ENCODE measurements around the gene CREBRF.
"Not testable (repeated sequence)": the region's sequence is repeated elsewhere in the genome, so short reads cannot be mapped to it uniquely, and the experiment has no call there.

CREBRF gene

GRCh38 chr5:173103411-173103810 lies 47.3 kb downstream of the CREBRF start:
- no peaks in the 10 kb centered on the region for H3K79me1 ChIP-seq (ENCODE audit: low read length)
- no peaks in the 10 kb centered on the region for H3K4me1 ChIP-seq (ENCODE audit: control insufficient read depth, low read depth, low read length)
- no peak overlapping the region for H3K27ac ChIP-seq (ENCODE audit: low read depth, low read length)
- no peaks in the 10 kb centered on the region for H3K36me3 ChIP-seq (ENCODE audit: control insufficient read depth, insufficient read depth, low read length)
- WGBS (ENCODE audit: extremely low coverage, insufficient coverage, low lambda C conversion rate), result no CpG with 5 or more reads among the region's 1 CpG
- H2AK5ac ChIP-seq (ENCODE audit: low read length), result no peak overlapping the region
- no peak overlapping the region for H2BK15ac ChIP-seq (replicated peaks; ENCODE audit: low read depth)
- no peak overlapping the region for H4K5ac ChIP-seq (ENCODE audit: low read length)
- no peak overlapping the region for H2BK5ac ChIP-seq (ENCODE audit: low read length)
- H3K4ac ChIP-seq (ENCODE audit: low read depth, low read length), result no peak overlapping the region
- no peak overlapping the region for H3K4me2 ChIP-seq (ENCODE audit: low read length)
- no peaks in the 10 kb centered on the region for H3K79me2 ChIP-seq (ENCODE audit: control insufficient read depth, insufficient read depth, low read length)
- H3K18ac ChIP-seq (ENCODE audit: low read length), result no peak overlapping the region
- H3K4me3 ChIP-seq (ENCODE audit: low read length), result no peak overlapping the region
- no peak overlapping the region for H3K9ac ChIP-seq (ENCODE audit: low read length)
- no peak for DNase-seq
- H2BK120ac ChIP-seq (ENCODE audit: low read depth, low read length), result no peak overlapping the region
- no peak overlapping the region for H4K8ac ChIP-seq (ENCODE audit: low read depth, low read length)
- H3K23ac ChIP-seq (ENCODE audit: low read length), result no peak overlapping the region
- no peak overlapping the region for H3K56ac ChIP-seq (ENCODE audit: low read length)
- no peaks in the 10 kb centered on the region for H3K27me3 ChIP-seq (ENCODE audit: insufficient read depth, low read length, poor library complexity)

GRCh38 chr5:173108914-173109313 lies 52.8 kb downstream of the CREBRF start:
- Histone ChIP-seq H3K27me3 (ENCODE audit: insufficient read depth, low read length, poor library complexity) (no peaks in the 10 kb centered on the region), H3K56ac (ENCODE audit: low read length) (no peak overlapping the region), H3K4me3 (ENCODE audit: low read length) (no peak overlapping the region), H3K79me2 (ENCODE audit: control insufficient read depth, insufficient read depth, low read length) (no peaks in the 10 kb centered on the region), H3K9ac (ENCODE audit: low read length) (no peak overlapping the region), H2BK15ac (replicated peaks; ENCODE audit: low read depth) (no peak overlapping the region), H3K18ac (ENCODE audit: low read length) (no peak overlapping the region), H4K5ac (ENCODE audit: low read length) (no peak overlapping the region), H3K27ac (ENCODE audit: low read depth, low read length) (no peak overlapping the region), H3K4me1 (ENCODE audit: control insufficient read depth, low read depth, low read length) (no peaks in the 10 kb centered on the region), H3K4me2 (ENCODE audit: low read length) (no peak overlapping the region), H3K23ac (ENCODE audit: low read length) (no peak overlapping the region), H4K8ac (ENCODE audit: low read depth, low read length) (no peak overlapping the region), H2BK5ac (ENCODE audit: low read length) (no peak overlapping the region), H2AK5ac (ENCODE audit: low read length) (no peak overlapping the region), H3K36me3 (ENCODE audit: control insufficient read depth, insufficient read depth, low read length) (no peaks in the 10 kb centered on the region), H2BK120ac (ENCODE audit: low read depth, low read length) (no peak overlapping the region), H3K79me1 (ENCODE audit: low read length) (no peaks in the 10 kb centered on the region), H3K4ac (ENCODE audit: low read depth, low read length) (no peak overlapping the region)
- DNase-seq, result peak; percentile 4
- WGBS (ENCODE audit: extremely low coverage, insufficient coverage, low lambda C conversion rate), result 100% methylated on average over 1 of the region's 3 CpGs

GRCh38 chr5:173114536-173114935 lies 58.4 kb downstream of the CREBRF start:
- no peak overlapping the region for H3K56ac ChIP-seq (ENCODE audit: low read length)
- no peak overlapping the region for H3K27ac ChIP-seq (ENCODE audit: low read depth, low read length)
- no peak overlapping the region for H4K8ac ChIP-seq (ENCODE audit: low read depth, low read length)
- no peaks in the 10 kb centered on the region for H3K27me3 ChIP-seq (ENCODE audit: insufficient read depth, low read length, poor library complexity)
- no peaks in the 10 kb centered on the region for H3K36me3 ChIP-seq (ENCODE audit: control insufficient read depth, insufficient read depth, low read length)
- no peak overlapping the region for H3K23ac ChIP-seq (ENCODE audit: low read length)
- H3K18ac ChIP-seq (ENCODE audit: low read length), result no peak overlapping the region
- no peak overlapping the region for H3K4ac ChIP-seq (ENCODE audit: low read depth, low read length)
- H2BK5ac ChIP-seq (ENCODE audit: low read length), result no peak overlapping the region
- H4K5ac ChIP-seq (ENCODE audit: low read length), result no peak overlapping the region
- WGBS (ENCODE audit: extremely low coverage, insufficient coverage, low lambda C conversion rate), result no CpG with 5 or more reads among the region's 1 CpG
- no peak overlapping the region for H2BK120ac ChIP-seq (ENCODE audit: low read depth, low read length)
- H2AK5ac ChIP-seq (ENCODE audit: low read length), result no peak overlapping the region
- H3K4me3 ChIP-seq (ENCODE audit: low read length), result no peak overlapping the region
- H3K79me2 ChIP-seq (ENCODE audit: control insufficient read depth, insufficient read depth, low read length), result no peaks in the 10 kb centered on the region
- no peak overlapping the region for H3K4me2 ChIP-seq (ENCODE audit: low read length)
- no peak for DNase-seq
- H3K4me1 ChIP-seq (ENCODE audit: control insufficient read depth, low read depth, low read length), result no peaks in the 10 kb centered on the region
- no peaks in the 10 kb centered on the region for H3K79me1 ChIP-seq (ENCODE audit: low read length)
- H2BK15ac ChIP-seq (replicated peaks; ENCODE audit: low read depth), result no peak overlapping the region
- no peak overlapping the region for H3K9ac ChIP-seq (ENCODE audit: low read length)

GRCh38 chr5:173119719-173120118 lies 63.6 kb downstream of the CREBRF start:
- Histone ChIP-seq H3K4me2 (ENCODE audit: low read length) (no peak overlapping the region), H2BK15ac (replicated peaks; ENCODE audit: low read depth) (no peak overlapping the region), H2AK5ac (ENCODE audit: low read length) (no peak overlapping the region), H3K4me1 (ENCODE audit: control insufficient read depth, low read depth, low read length) (no peaks in the 10 kb centered on the region), H3K18ac (ENCODE audit: low read length) (no peak overlapping the region), H3K79me2 (ENCODE audit: control insufficient read depth, insufficient read depth, low read length) (no peaks in the 10 kb centered on the region), H4K5ac (ENCODE audit: low read length) (no peak overlapping the region), H3K79me1 (ENCODE audit: low read length) (no peaks in the 10 kb centered on the region), H3K4ac (ENCODE audit: low read depth, low read length) (no peak overlapping the region), H3K9ac (ENCODE audit: low read length) (no peak overlapping the region), H3K4me3 (ENCODE audit: low read length) (no peak overlapping the region), H4K8ac (ENCODE audit: low read depth, low read length) (no peak overlapping the region), H3K27ac (ENCODE audit: low read depth, low read length) (no peak overlapping the region), H3K36me3 (ENCODE audit: control insufficient read depth, insufficient read depth, low read length) (no peaks in the 10 kb centered on the region), H2BK5ac (ENCODE audit: low read length) (no peak overlapping the region), H2BK120ac (ENCODE audit: low read depth, low read length) (no peak overlapping the region), H3K56ac (ENCODE audit: low read length) (no peak overlapping the region), H3K23ac (ENCODE audit: low read length) (no peak overlapping the region), H3K27me3 (ENCODE audit: insufficient read depth, low read length, poor library complexity) (no peaks in the 10 kb centered on the region)
- no peak for DNase-seq
- WGBS (ENCODE audit: extremely low coverage, insufficient coverage, low lambda C conversion rate), result no CpG with 5 or more reads among the region's 1 CpG

- Histone ChIP-seq H2BK120ac (ENCODE audit: low read depth, low read length) (no peak overlapping the region), H3K4ac (ENCODE audit: low read depth, low read length) (no peak overlapping the region), H3K36me3 (ENCODE audit: control insufficient read depth, insufficient read depth, low read length) (no peaks in the 10 kb centered on the region), H4K5ac (ENCODE audit: low read length) (no peak overlapping the region), H3K27ac (ENCODE audit: low read depth, low read length) (no peak overlapping the region), H3K9ac (ENCODE audit: low read length) (no peak overlapping the region), H3K79me1 (ENCODE audit: low read length) (no peaks in the 10 kb centered on the region), H4K8ac (ENCODE audit: low read depth, low read length) (no peak overlapping the region), H2BK5ac (ENCODE audit: low read length) (no peak overlapping the region), H2AK5ac (ENCODE audit: low read length) (no peak overlapping the region), H3K27me3 (ENCODE audit: insufficient read depth, low read length, poor library complexity) (no peaks in the 10 kb centered on the region), H2BK15ac (replicated peaks; ENCODE audit: low read depth) (no peak overlapping the region), H3K18ac (ENCODE audit: low read length) (no peak overlapping the region), H3K4me2 (ENCODE audit: low read length) (no peak overlapping the region), H3K79me2 (ENCODE audit: control insufficient read depth, insufficient read depth, low read length) (no peaks in the 10 kb centered on the region), H3K4me3 (ENCODE audit: low read length) (no peak overlapping the region), H3K56ac (ENCODE audit: low read length) (no peak overlapping the region), H3K23ac (ENCODE audit: low read length) (no peak overlapping the region), H3K4me1 (ENCODE audit: control insufficient read depth, low read depth, low read length) (no peaks in the 10 kb centered on the region)
- WGBS (ENCODE audit: extremely low coverage, insufficient coverage, low lambda C conversion rate), result no CpG with 5 or more reads among the region's 3 CpGs
- no peak for DNase-seq
Measured at GRCh38 chr5:173123416-173123815, 67.3 kb downstream of the CREBRF start.

- H3K4me1 ChIP-seq (ENCODE audit: control insufficient read depth, low read depth, low read length); DNase-seq; H3K18ac ChIP-seq (ENCODE audit: low read length); H3K9ac ChIP-seq (ENCODE audit: low read length); H3K27ac ChIP-seq (ENCODE audit: low read depth, low read length); H4K8ac ChIP-seq (ENCODE audit: low read depth, low read length); H3K4me3 ChIP-seq (ENCODE audit: low read length); H3K36me3 ChIP-seq (ENCODE audit: control insufficient read depth, insufficient read depth, low read length); H3K79me1 ChIP-seq (ENCODE audit: low read length); H3K27me3 ChIP-seq (ENCODE audit: insufficient read depth, low read length, poor library complexity); H3K23ac ChIP-seq (ENCODE audit: low read length); H3K79me2 ChIP-seq (ENCODE audit: control insufficient read depth, insufficient read depth, low read length); H3K4me2 ChIP-seq (ENCODE audit: low read length); H3K56ac ChIP-seq (ENCODE audit: low read length); H2BK15ac ChIP-seq (replicated peaks; ENCODE audit: low read depth); H2BK120ac ChIP-seq (ENCODE audit: low read depth, low read length); H2AK5ac ChIP-seq (ENCODE audit: low read length); H2BK5ac ChIP-seq (ENCODE audit: low read length); H3K4ac ChIP-seq (ENCODE audit: low read depth, low read length); H4K5ac ChIP-seq (ENCODE audit: low read length): not testable (repeated sequence)
- no CpG with 5 or more reads among the region's 6 CpGs for WGBS (ENCODE audit: extremely low coverage, insufficient coverage, low lambda C conversion rate)
Measured at GRCh38 chr5:173132166-173132565, 76.0 kb downstream of the CREBRF start.

Data from mesendoderm (in vitro differentiated cells).